Ishikawa (cell line): ENCODE measurements around the gene PIGP.

Experiments
- CEBPB ChIP-seq: IDR thresholded peaks from 2 replicates; pipeline ENCODE4 v1.6.1; 2012
- CREB1 ChIP-seq: IDR thresholded peaks from 2 replicates; pipeline ENCODE4 v1.6.1; 2012; ENCODE audit warnings: low read depth
- EGR1 ChIP-seq: IDR thresholded peaks from 2 replicates; pipeline ENCODE4 v1.6.1; 2012
- EP300 ChIP-seq: IDR thresholded peaks from 2 replicates; pipeline ENCODE4 v1.6.1; 2012; ENCODE audit warnings: borderline replicate concordance
- FOXM1 ChIP-seq: IDR thresholded peaks from 2 replicates; pipeline ENCODE4 v1.6.1; 2012; ENCODE audit warnings: low read depth, borderline replicate concordance
- MAX ChIP-seq: IDR thresholded peaks from 2 replicates; pipeline ENCODE4 v1.6.1; 2012
- NFIC ChIP-seq: IDR thresholded peaks from 2 replicates; pipeline ENCODE4 v1.6.1; 2012
- RAD21 ChIP-seq: IDR thresholded peaks from 2 replicates; pipeline ENCODE4 v1.6.1; 2012; ENCODE audit warnings: low read depth
- REST ChIP-seq: IDR thresholded peaks from 2 replicates; pipeline ENCODE4 v1.6.1; 2012; ENCODE audit warnings: low read depth, mild to moderate bottlenecking
- TAF1 ChIP-seq: IDR thresholded peaks from 2 replicates; pipeline ENCODE4 v1.6.1; 2012; ENCODE audit warnings: low read depth, mild to moderate bottlenecking
- TCF12 ChIP-seq: IDR thresholded peaks from 2 replicates; pipeline ENCODE4 v1.6.1; 2012; ENCODE audit warnings: low read depth
- TEAD4 ChIP-seq: IDR thresholded peaks from 2 replicates; pipeline ENCODE4 v1.6.1; 2012
- USF1 ChIP-seq: IDR thresholded peaks from 2 replicates; pipeline ENCODE4 v1.6.1; 2012
- YY1 ChIP-seq: IDR thresholded peaks from 2 replicates; pipeline ENCODE4 v1.6.1; 2012; ENCODE audit warnings: low read depth
- ZBTB7A ChIP-seq: IDR thresholded peaks from 2 replicates; pipeline ENCODE4 v1.6.1; 2012; ENCODE audit warnings: low read depth

The PIGP gene

GRCh38 chr21:37106998-37107397 is 34.1 kb upstream of the PIGP start:
- TF ChIP-seq CREB1, result no peak
- TF ChIP-seq REST, result no peak

GRCh38 chr21:37101384-37101783 is 28.5 kb upstream of the PIGP start:
- TF ChIP-seq EGR1, result no peak
- no peak for TF ChIP-seq EP300
- no peak for TF ChIP-seq CREB1
- TF ChIP-seq MAX, result no peak
- no peak for TF ChIP-seq RAD21
- no peak for TF ChIP-seq TCF12
- no peak for TF ChIP-seq CEBPB
- no peak for TF ChIP-seq TAF1
- no peak for TF ChIP-seq YY1
- TF ChIP-seq USF1, result no peak
- TF ChIP-seq ZBTB7A, result no peak
- TF ChIP-seq FOXM1, result no peak
- no peak for TF ChIP-seq TEAD4
- no peak for TF ChIP-seq NFIC
- TF ChIP-seq REST, result no peak

- TF ChIP-seq CREB1, result no peak
- no peak for TF ChIP-seq YY1
- TF ChIP-seq NFIC, result no peak
- no peak for TF ChIP-seq EP300
- no peak for TF ChIP-seq ZBTB7A
- TF ChIP-seq EGR1, result no peak
- TF ChIP-seq TCF12, result no peak
- no peak for TF ChIP-seq USF1
- no peak for TF ChIP-seq FOXM1
- no peak for TF ChIP-seq TEAD4
- no peak for TF ChIP-seq RAD21
- no peak for TF ChIP-seq MAX
- TF ChIP-seq REST, result no peak
- TF ChIP-seq TAF1, result no peak
- TF ChIP-seq CEBPB, result no peak
Measured at GRCh38 chr21:37100316-37100715, 27.4 kb upstream of the PIGP start.

- TF ChIP-seq YY1 (no peak), MAX (no peak), ZBTB7A (no peak), USF1 (no peak), REST (no peak), TAF1 (no peak), FOXM1 (no peak), EP300 (no peak), EGR1 (no peak), TEAD4 (no peak), CEBPB (no peak), RAD21 (no peak), NFIC (no peak), CREB1 (no peak), TCF12 (no peak)
Measured at GRCh38 chr21:37098751-37099150, 25.9 kb upstream of the PIGP start.
